CD4-positive, alpha-beta T cell treated with Interleukin-21 for 1 hour (primary cell): ENCODE measurements around the gene CDON.

ENCODE experiments used
- DNase-seq: peaks from one replicate; pipeline ENCODE4 v3.0.0-alpha.2; 2020

CDON gene

GRCh38 chr11:125941619-125942611, 120.8 kb downstream of the CDON start:
- peak; percentile 27 for DNase-seq

GRCh38 chr11:125941267-125941618, 121.4 kb downstream of the CDON start:
- no peak for DNase-seq

GRCh38 chr11:125940145-125940544, 122.5 kb downstream of the CDON start:
- no peak for DNase-seq

GRCh38 chr11:125939081-125939521, 123.6 kb downstream of the CDON start:
- no peak for DNase-seq

- no peak for DNase-seq
Observed at GRCh38 chr11:125938418-125938817, 124.2 kb downstream of the CDON start.

GRCh38 chr11:125935618-125936199, 127.0 kb downstream of the CDON start:
- no peak for DNase-seq

GRCh38 chr11:125935056-125935455, 127.6 kb downstream of the CDON start:
- DNase-seq = no peak

- DNase-seq = no peak
Observed at GRCh38 chr11:125934473-125934872, 128.2 kb downstream of the CDON start.

- DNase-seq = no peak
Observed at GRCh38 chr11:125933030-125933813, 129.4 kb downstream of the CDON start.

GRCh38 chr11:125932301-125932700, 130.4 kb downstream of the CDON start:
- DNase-seq = no peak

- DNase-seq = no peak
Observed at GRCh38 chr11:125931668-125932067, 131.0 kb downstream of the CDON start.

- DNase-seq = no peak
Observed at GRCh38 chr11:125931116-125931515, 131.6 kb downstream of the CDON start.

GRCh38 chr11:125930076-125930450, 132.6 kb downstream of the CDON start:
- no peak for DNase-seq

- DNase-seq = no peak
Observed at GRCh38 chr11:125929445-125930075, 133.1 kb downstream of the CDON start.

GRCh38 chr11:125926682-125927081, 136.0 kb downstream of the CDON start:
- DNase-seq = no peak

GRCh38 chr11:125925804-125926203, 136.9 kb downstream of the CDON start:
- DNase-seq = no peak

GRCh38 chr11:125925247-125925740, 137.4 kb downstream of the CDON start:
- DNase-seq = no peak

- DNase-seq = no peak
Observed at GRCh38 chr11:125924384-125925007, 138.2 kb downstream of the CDON start.

- no peak for DNase-seq
Observed at GRCh38 chr11:125923633-125924032, 139.0 kb downstream of the CDON start.

GRCh38 chr11:125923012-125923579, 139.6 kb downstream of the CDON start:
- peak; percentile 63 for DNase-seq

- no peak for DNase-seq
Observed at GRCh38 chr11:125922156-125922555, 140.5 kb downstream of the CDON start.

GRCh38 chr11:125921042-125921441, 141.6 kb downstream of the CDON start:
- no peak for DNase-seq
